ENCODE measurements around the gene PFKM. TPM values are rescaled to one million over a fixed set of nuclear protein-coding genes. Genes with fewer than 3 reads are reported as not detected.
A peak's percentile ranks its signal among the peaks of the same experiment; 100 is the strongest.

The PFKM gene
- total RNA-seq, 1 experiment from 2014 or later: 92.4 TPM

DNA sequence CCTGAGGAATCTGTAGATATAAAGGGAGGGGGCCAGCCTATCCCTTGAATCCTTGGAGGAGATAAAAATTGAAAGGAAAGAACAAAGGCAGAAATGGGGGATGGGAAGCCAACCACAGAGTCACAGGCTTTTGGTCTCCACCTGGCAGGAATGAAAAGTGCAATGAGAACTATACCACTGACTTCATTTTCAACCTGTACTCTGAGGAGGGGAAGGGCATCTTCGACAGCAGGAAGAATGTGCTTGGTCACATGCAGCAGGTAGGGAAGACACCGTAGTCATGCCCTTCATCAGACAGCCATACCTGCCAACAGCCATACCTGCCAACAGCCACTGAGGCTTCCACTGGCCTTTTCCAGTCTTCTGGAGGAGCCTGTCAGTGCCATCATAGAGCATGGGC, 24.7 kb downstream of the PFKM start:
- Mint-ChIP-seq H3K27me3 (ENCODE audit: low read depth) (no peaks in the 10 kb centered on the region), H3K4me1 (peaks cover 33 to 37% of the 10 kb centered on the region in 2 experiments), H3K4me3 (peak overlapping the region in 1 of 2 experiments; percentile 8; a peak in 2 of 5 replicates), H3K27ac (peak overlapping the region; percentile 84 to 93 (median 92)), H3K9me3 (no peaks in the 10 kb centered on the region), H3K36me3 (ENCODE audit: insufficient read depth in 1 of 3, low read depth in 3 of 3) (peaks cover 64 to 78% (median 77%) of the 10 kb centered on the region in 3 experiments)
- no peak overlapping the region for H3T11ph ChIP-seq (ENCODE audit: low read length)
- no peak overlapping the region for H4K8ac ChIP-seq (replicated peaks; ENCODE audit: insufficient read length, low read depth, low read length)
- H2BK120ac ChIP-seq (ENCODE audit: low read depth, low read length, poor library complexity, severe bottlenecking): no peak overlapping the region
- no peak overlapping the region for H2AFZ ChIP-seq (ENCODE audit: low read length)
- no peaks in the 10 kb centered on the region for H3K23me2 ChIP-seq (ENCODE audit: insufficient read length, low read depth, low read length, poor library complexity, severe bottlenecking)
- no peak overlapping the region for H3K18ac ChIP-seq (ENCODE audit: insufficient read length, low read depth, low read length)
- H3K56ac ChIP-seq (ENCODE audit: insufficient read length, low read depth, low read length): no peak overlapping the region
- no peak overlapping the region for H4K5ac ChIP-seq (ENCODE audit: insufficient read length, low read depth, low read length)
- no peak overlapping the region for H3K4me2 ChIP-seq (ENCODE audit: insufficient read depth, insufficient read length, low read length)
- WGBS (ENCODE audit: extremely low coverage, insufficient read length, low lambda C conversion rate): no CpG with 5 or more reads among the region's 2 CpGs
- H3K4ac ChIP-seq (ENCODE audit: low read depth, low read length): no peak overlapping the region
- H3K27ac ChIP-seq (ENCODE audit: insufficient read length, low read depth, low read length): peak overlapping the region; percentile 83
- no peak overlapping the region for H2BK12ac ChIP-seq (ENCODE audit: insufficient read length, low read depth, low read length)
- no peak overlapping the region for H2BK5ac ChIP-seq (ENCODE audit: insufficient read length, low read length)
- no peaks in the 10 kb centered on the region for H4K20me1 ChIP-seq (ENCODE audit: control insufficient read depth, insufficient read depth, insufficient read length)
- no peak overlapping the region for H2AK5ac ChIP-seq (ENCODE audit: insufficient read length, low read length)
- no peaks in the 10 kb centered on the region for H3K9me3 ChIP-seq (ENCODE audit: control insufficient read depth, low read depth, low read length)
- H3K4me1 ChIP-seq (ENCODE audit: insufficient read depth, low read length): peaks cover 10% of the 10 kb centered on the region
- H3K23ac ChIP-seq (ENCODE audit: insufficient read length, low read depth, low read length): no peak overlapping the region
- no peaks in the 10 kb centered on the region for H3K79me1 ChIP-seq (ENCODE audit: insufficient read depth, low read depth, low read length, poor library complexity, severe bottlenecking)
- no peak overlapping the region for H3K14ac ChIP-seq (ENCODE audit: insufficient read depth, low read length)
- no peaks in the 10 kb centered on the region for H3K27me3 ChIP-seq (ENCODE audit: insufficient read depth, low read length)
- H3K79me2 ChIP-seq (ENCODE audit: insufficient read depth, low read length): no peaks in the 10 kb centered on the region
- DNase-seq: no peak
- no peak overlapping the region for H2BK20ac ChIP-seq (ENCODE audit: low read depth, low read length, poor library complexity, severe bottlenecking)
- TF ChIP-seq CTCF (conservative IDR thresholded peaks at IDR 0.05): peak; percentile 36; the same call in 2 of the 3 replicates
- H2BK15ac ChIP-seq (ENCODE audit: low read depth, low read length): no peak overlapping the region
- no peak overlapping the region for H3K9ac ChIP-seq (ENCODE audit: extremely low read depth, insufficient read length, low read length)
- no peak overlapping the region for H4K91ac ChIP-seq (ENCODE audit: insufficient read length, low read depth, low read length)
